ENCODE data around the gene IGFBP2. TPM values are rescaled to one million over a fixed set of nuclear protein-coding genes. Genes with fewer than 3 reads are reported as not detected.

Gene IGFBP2
- total and polyA plus RNA-seq, 2 of the 8 experiments (the other 6 are each of a cell fraction or from before 2014, with no cell fraction given): 326 to 782 TPM

DNA sequence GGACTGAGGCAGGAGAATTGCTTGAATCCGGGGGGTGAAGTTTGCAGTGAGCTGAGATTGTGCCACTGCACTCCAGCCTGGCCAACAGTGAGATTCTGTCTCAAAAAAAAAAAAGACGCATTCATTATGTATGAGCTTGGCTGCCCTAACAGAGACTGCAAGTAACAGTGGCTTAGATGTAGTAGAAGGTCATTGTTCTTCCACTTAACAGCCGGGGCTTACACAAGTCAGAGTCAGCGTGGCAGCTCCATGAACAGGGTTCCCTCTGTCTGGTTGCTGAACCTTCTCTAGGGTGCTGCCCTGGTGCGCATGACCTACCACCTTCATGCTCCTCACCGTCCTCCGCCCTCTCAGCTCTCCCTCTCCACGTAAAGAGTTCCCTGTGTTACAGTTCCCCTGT, 49.1 kb upstream of the IGFBP2 start:
- Histone ChIP-seq H3K14ac (ENCODE audit: insufficient read length) (no peak overlapping the region), H3K27ac (ENCODE audit: low read depth, low read length) (no peak overlapping the region), H4K8ac (ENCODE audit: extremely low read depth, insufficient read depth, low read length) (no peak overlapping the region), H4K20me1 (replicated peaks in 1 of 2; ENCODE audit: control insufficient read depth in 1 of 2, insufficient read depth in 2 of 2, low read length in 2 of 2) (no peaks in the 10 kb centered on the region), H3K23me2 (ENCODE audit: low read depth, low read length) (no peaks in the 10 kb centered on the region; the same call in 1 of the 2 replicates), H4K5ac (ENCODE audit: insufficient read length, low read depth, low read length) (no peak overlapping the region), H2BK20ac (ENCODE audit: low read length) (no peak overlapping the region), H3K9ac (replicated peaks in 1 of 4; ENCODE audit: extremely low read depth in 1 of 4, low read depth in 3 of 4, low read length in 3 of 4) (no peak overlapping the region), H2BK5ac (ENCODE audit: low read depth, low read length) (0 out of 2 replicates have a peak overlapping the region, but pooled peaks have one; percentile 26), H3K27me3 (replicated peaks in 1 of 4; ENCODE audit: control insufficient read depth in 3 of 4, extremely low read depth in 1 of 4, insufficient read depth in 3 of 4, low read length in 3 of 4) (no peaks in the 10 kb centered on the region; a peak in 2 of 7 replicates), H2AK5ac (ENCODE audit: low read depth, low read length) (peak overlapping the region; percentile 95; the same call in 1 of the 2 replicates), H3K4me1 (replicated peaks in 1 of 4; ENCODE audit: control insufficient read depth in 3 of 4, insufficient read depth in 4 of 4, low read length in 3 of 4) (peaks cover 1 to 8% (median 4%) of the 10 kb centered on the region in 4 experiments; a peak in 4 of 7 replicates), H2BK120ac (replicated peaks; ENCODE audit: low read depth, low read length) (peak overlapping the region; percentile 7), H3K4me2 (ENCODE audit: insufficient read depth in 1 of 2, low read depth in 2 of 2, low read length in 2 of 2) (no peak overlapping the region), H2AFZ (ENCODE audit: low read length) (no peak overlapping the region), H4K91ac (replicated peaks; ENCODE audit: insufficient read length, low read length) (no peak overlapping the region), H3K36me3 (ENCODE audit: control insufficient read depth in 2 of 4, insufficient read depth in 4 of 4, low read length in 3 of 4) (no peaks in the 10 kb centered on the region), H3K4ac (replicated peaks; ENCODE audit: insufficient read length, low read depth, low read length) (no peak overlapping the region), H3K79me1 (ENCODE audit: low read depth, low read length) (no peaks in the 10 kb centered on the region), H3K4me3 (ENCODE audit: extremely low read depth in 1 of 4, insufficient read depth in 2 of 4, low read depth in 3 of 4, low read length in 4 of 4) (no peak overlapping the region), H3K56ac (replicated peaks; ENCODE audit: insufficient read length, low read depth, low read length) (no peak overlapping the region), H3K23ac (ENCODE audit: insufficient read length) (no peak overlapping the region), H3K18ac (ENCODE audit: extremely low read depth, low read length) (no peak overlapping the region), H2BK12ac (ENCODE audit: low read depth, low read length) (peak overlapping the region; percentile 50; the same call in 1 of the 2 replicates), H2BK15ac (ENCODE audit: low read length) (no peak overlapping the region), H3K9me3 (ENCODE audit: insufficient read depth in 2 of 2, low read depth in 1 of 2, low read length in 1 of 2) (no peaks in the 10 kb centered on the region), H3K79me2 (ENCODE audit: control insufficient read depth in 1 of 2, insufficient read depth in 2 of 2, low read length in 2 of 2) (no peaks in the 10 kb centered on the region)
- no peak for FAIRE-seq
- POLR2A ChIA-PET (ENCODE audit: partially characterized antibody): interaction anchor here (0.7 to 1.7 kb wide), 2 partner anchors 14 to 86 kb away, joined by 4 to 5 read pairs; partner anchors contain the start of gene RPL37A
- CTCF ChIA-PET (ENCODE audit: partially characterized antibody): interaction anchor here (0.9 to 2.2 kb wide), 8 partner anchors 11 to 80 kb away, joined by 3 to 8 read pairs (median 3); no protein-coding TSS in a partner anchor
- no peak for DNase-seq (ENCODE audit: low read depth in 1 of 2, low spot score in 2 of 2)
- TF ChIP-seq CREB1 (IDR thresholded peaks at IDR 0.05): no peak
- TF ChIP-seq, protein P1, sequence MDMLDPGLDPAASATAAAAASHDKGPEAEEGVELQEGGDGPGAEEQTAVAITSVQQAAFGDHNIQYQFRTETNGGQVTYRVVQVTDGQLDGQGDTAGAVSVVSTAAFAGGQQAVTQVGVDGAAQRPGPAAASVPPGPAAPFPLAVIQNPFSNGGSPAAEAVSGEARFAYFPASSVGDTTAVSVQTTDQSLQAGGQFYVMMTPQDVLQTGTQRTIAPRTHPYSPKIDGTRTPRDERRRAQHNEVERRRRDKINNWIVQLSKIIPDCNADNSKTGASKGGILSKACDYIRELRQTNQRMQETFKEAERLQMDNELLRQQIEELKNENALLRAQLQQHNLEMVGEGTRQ (IDR thresholded peaks at IDR 0.05; ENCODE audit: low read length): no peak
- 81% methylated on average over 8 of the region's 8 CpGs; no CpG with 5 or more reads in 1 of the 2 experiments for WGBS, 2 experiments (ENCODE audit: extremely low coverage in 1 of 2, insufficient coverage in 1 of 2, insufficient read length in 1 of 2, insufficient replicate concordance in 2 of 2, low coverage in 1 of 2, low lambda C conversion rate in 2 of 2, missing lambda C conversion rate in 1 of 2)

All from H1 (cell line).